ENCODE measurements around the gene KIF1A. TPM values are rescaled to one million over a fixed set of nuclear protein-coding genes. Genes with fewer than 3 reads are reported as not detected.
"Not testable (repeated sequence)": the region's sequence is repeated elsewhere in the genome, so short reads cannot be mapped to it uniquely, and the experiment has no call there.

The KIF1A gene
- total and polyA plus RNA-seq, 2 donors: 1.2 to 5.2 TPM

DNA sequence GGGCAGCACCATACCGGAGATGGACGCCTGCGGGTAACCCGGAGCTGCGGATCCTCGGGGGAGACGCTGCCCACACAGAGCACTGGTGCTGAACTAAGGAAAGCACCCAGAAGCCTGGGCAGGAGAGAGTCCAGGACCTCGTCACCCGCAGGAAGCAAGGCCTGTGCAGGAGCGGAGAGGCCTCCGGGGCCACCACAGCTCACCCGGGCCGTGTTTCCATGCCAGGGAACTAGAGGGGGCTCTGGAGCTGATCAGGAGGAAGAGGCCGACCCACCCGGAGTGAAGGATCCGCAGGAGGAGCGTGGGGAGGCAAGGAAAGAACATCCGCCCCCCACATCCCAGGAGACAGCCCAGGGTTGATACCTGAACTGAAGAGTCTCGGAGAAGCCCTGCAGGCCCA lies 141.1 kb downstream of the KIF1A start:
- H3K4me1 ChIP-seq (ENCODE audit: insufficient read depth); DNase-seq (ENCODE audit: extremely low spot score); H3K27ac ChIP-seq (ENCODE audit: low read depth); H3K36me3 ChIP-seq (ENCODE audit: insufficient read depth); H3K4me3 ChIP-seq (ENCODE audit: low read depth, low read length): not testable (repeated sequence)
- WGBS: no CpG with 5 or more reads among the region's 19 CpGs

DNA sequence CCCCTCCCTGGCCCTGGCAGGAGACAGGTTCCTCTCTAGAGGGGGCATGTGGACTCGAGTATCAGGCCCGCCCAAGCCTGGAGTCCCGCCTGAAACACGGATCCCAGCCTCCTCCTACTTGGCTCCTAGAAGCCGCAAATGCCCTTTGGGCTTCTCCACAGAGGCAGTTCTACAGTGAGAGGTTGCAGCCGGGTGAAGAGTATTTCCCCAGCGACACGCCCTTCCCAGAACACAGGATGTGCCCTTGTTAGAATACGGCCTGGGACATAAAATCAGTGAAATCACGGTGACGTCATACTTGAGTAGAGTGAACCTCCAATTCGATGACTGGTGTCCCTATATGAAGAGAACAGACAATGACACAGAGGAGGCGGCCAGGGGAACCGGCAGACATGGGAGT lies 142.0 kb downstream of the KIF1A start:
- DNase-seq (ENCODE audit: extremely low spot score); H3K4me1 ChIP-seq (ENCODE audit: insufficient read depth); H3K4me3 ChIP-seq (ENCODE audit: low read depth, low read length); H3K27ac ChIP-seq (ENCODE audit: low read depth); H3K36me3 ChIP-seq (ENCODE audit: insufficient read depth): not testable (repeated sequence)
- WGBS: 76% methylated on average over 6 of the region's 14 CpGs

DNA sequence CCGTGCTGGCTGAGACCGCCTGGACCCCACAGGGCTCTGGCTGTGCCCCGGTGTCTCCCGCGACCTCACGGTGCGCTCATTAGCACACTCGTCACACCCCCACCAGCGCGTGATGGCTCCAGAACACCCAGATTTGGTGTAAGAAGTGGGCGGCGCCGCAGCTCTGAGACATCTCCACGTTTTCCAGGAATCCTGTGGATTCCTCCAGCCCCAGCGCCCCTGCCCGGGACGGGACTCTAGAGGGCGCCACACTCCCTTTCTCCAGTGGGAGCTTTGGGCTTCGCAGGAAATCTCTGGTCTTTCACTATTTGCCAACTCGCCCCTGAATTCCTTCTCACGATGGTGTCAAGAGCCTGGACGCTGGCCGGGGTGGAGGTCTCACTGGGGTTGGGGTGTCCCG lies 144.7 kb downstream of the KIF1A start:
- no CpG with 5 or more reads among the region's 24 CpGs for WGBS
- not testable (repeated sequence) for H3K36me3 ChIP-seq (ENCODE audit: insufficient read depth); H3K4me3 ChIP-seq (ENCODE audit: low read depth, low read length); H3K27ac ChIP-seq (ENCODE audit: low read depth); H3K4me1 ChIP-seq (ENCODE audit: insufficient read depth); DNase-seq (ENCODE audit: extremely low spot score)

DNA sequence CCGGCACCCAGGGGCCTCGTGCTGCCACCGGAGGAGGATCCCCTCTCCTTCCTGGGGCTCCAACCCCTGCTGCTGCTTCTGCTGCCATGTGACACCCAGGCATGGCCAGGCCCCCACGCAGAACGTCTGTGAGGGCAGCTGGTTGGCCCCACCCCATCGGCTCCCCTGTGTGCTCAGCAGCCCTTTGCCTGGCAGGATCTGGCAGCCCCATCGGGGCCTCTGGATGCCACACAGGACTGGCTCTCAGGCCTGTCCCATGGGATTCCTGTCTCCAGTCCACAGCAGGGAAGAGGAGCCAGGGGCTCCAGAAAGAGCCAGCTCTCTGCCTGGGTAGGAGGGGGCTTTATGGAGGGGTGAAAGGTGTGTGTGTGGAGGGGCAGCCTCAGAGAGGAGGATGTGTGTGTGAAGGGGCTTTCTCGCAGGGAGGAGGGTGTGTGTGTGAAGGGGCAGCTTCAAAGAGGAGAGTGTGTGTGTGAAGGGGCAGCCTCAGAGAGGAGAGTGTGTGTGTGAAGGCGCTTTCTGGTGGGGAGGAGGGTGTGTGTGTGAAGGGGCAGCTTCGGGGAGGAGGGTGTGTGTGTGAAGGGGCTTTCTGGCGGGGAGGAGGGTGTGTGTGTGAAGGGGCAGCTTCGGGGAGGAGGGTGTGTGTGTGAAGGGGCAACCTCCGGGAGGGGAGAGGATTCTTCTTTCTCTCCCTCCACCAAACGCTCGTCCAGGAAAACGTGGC lies 145.4 kb downstream of the KIF1A start:
- H3K4me3 ChIP-seq (ENCODE audit: low read depth, low read length); H3K4me1 ChIP-seq (ENCODE audit: insufficient read depth); H3K27ac ChIP-seq (ENCODE audit: low read depth); DNase-seq (ENCODE audit: extremely low spot score); H3K36me3 ChIP-seq (ENCODE audit: insufficient read depth): not testable (repeated sequence)
- WGBS: 27% methylated on average over 12 of the region's 16 CpGs

DNA sequence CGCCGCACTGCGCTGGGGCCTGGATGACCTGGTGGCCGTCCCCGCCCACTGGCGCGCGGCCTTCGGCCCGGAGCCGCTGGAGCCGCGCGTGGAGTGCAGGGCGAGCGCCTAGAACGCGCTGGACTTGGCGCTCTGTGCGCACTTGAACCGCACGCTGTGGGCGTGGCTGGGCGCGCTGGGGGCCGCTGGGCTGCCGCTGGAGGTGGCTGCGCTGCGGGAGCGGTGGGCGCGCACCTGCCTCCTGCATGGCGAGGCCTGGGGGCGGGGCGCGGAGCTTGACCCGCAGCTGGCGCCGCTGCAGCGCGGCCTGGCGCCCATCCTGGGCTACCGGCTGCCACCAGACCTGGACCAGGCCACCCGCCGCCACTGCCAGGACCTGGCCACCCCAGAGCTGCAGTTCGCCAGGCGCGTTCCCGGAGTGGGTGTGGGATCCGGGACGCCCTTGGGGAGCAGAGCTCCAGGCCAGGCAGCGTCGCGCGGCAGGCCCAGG lies 147.3 kb downstream of the KIF1A start:
- Histone ChIP-seq H3K4me1 (ENCODE audit: insufficient read depth) (no peaks in the 10 kb centered on the region), H3K27ac (ENCODE audit: low read depth) (no peak overlapping the region), H3K36me3 (ENCODE audit: insufficient read depth) (no peaks in the 10 kb centered on the region), H3K4me3 (ENCODE audit: low read depth, low read length) (no peak overlapping the region)
- no peak for DNase-seq (ENCODE audit: extremely low spot score)
- WGBS: 4% methylated on average over 55 of the region's 55 CpGs

DNA sequence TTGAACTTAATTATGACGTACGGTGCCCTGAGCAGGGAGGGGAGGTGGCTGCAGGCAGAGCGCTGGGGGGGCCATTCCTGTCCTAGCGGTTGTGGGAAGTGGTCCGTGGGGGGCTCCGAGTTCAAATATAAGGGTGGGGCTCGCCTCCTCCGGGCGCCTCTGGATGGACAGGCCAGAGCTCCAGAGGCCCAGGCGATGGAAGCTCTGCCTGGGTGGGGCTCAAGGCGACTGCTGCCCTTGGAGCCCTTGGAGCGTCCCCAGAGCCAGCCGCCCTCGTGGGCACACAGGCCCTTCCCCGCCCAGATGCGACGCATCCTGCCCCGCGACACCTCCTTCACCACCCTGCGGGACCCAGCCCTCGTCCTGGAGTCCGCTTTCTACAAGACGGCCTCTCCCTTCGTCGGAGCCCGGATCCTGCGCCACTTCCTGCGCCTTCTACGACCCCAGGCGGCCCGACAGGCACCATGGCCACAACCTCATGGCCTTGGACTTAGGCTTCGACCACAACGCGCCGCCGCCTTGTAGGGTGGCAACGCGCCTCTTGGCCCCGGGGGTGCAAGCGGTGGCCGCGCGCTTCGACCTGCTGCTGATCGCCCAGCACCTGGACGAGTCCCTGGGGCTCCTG lies 147.8 kb downstream of the KIF1A start:
- H3K36me3 ChIP-seq (ENCODE audit: insufficient read depth): no peaks in the 10 kb centered on the region
- H3K4me1 ChIP-seq (ENCODE audit: insufficient read depth): no peaks in the 10 kb centered on the region
- no peak overlapping the region for H3K4me3 ChIP-seq (ENCODE audit: low read depth, low read length)
- 48% methylated on average over 46 of the region's 46 CpGs for WGBS
- H3K27ac ChIP-seq (ENCODE audit: low read depth): no peak overlapping the region
- DNase-seq (ENCODE audit: extremely low spot score): no peak

DNA sequence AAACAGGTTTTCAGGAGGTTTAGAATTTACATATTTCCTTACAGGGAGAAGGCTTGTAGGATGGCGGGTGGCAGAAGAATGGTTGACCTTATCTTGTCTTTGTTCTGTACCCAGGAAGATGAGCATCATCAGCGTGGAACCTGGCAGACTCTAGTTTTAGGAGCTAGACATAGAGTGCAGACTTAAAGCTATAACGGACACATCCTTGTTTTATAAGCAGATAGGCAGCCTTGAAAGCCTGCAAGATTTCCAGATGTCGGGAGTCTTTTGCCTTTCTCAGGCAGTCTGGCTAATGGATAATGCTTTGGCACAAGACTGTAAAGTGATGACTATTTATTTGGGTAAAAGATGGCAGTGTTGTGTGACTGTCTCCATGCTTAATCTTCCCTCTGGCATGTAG lies 149.1 kb downstream of the KIF1A start:
- H3K4me3 ChIP-seq (ENCODE audit: low read depth, low read length): no peak overlapping the region
- H3K36me3 ChIP-seq (ENCODE audit: insufficient read depth): no peaks in the 10 kb centered on the region
- 36% methylated on average over 4 of the region's 4 CpGs for WGBS
- no peak overlapping the region for H3K27ac ChIP-seq (ENCODE audit: low read depth)
- no peak for DNase-seq (ENCODE audit: extremely low spot score)
- H3K4me1 ChIP-seq (ENCODE audit: insufficient read depth): no peaks in the 10 kb centered on the region

DNA sequence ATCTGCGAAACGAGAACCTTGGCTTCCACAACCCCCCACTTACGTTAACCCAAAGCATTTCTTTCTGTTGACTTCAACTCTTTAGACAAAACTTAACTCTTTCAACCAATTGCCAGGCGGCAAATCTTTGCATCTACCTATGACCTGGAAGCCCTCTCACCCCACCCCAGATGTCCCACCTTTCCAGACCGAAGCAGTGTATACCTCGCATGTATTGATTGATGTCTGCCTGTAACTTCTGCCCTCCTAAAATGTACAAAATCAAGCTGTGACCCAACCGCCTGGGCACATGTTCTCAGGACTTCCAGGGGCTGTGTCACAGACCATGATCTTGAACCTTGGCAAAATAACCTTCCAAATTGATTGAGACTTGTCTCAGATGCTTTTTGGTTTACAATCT lies 149.6 kb downstream of the KIF1A start:
- Histone ChIP-seq H3K36me3 (ENCODE audit: insufficient read depth) (no peaks in the 10 kb centered on the region), H3K4me1 (ENCODE audit: insufficient read depth) (no peaks in the 10 kb centered on the region), H3K4me3 (ENCODE audit: low read depth, low read length) (no peak overlapping the region), H3K27ac (ENCODE audit: low read depth) (no peak overlapping the region)
- WGBS: 71% methylated on average over 7 of the region's 7 CpGs
- DNase-seq (ENCODE audit: extremely low spot score): no peak

DNA sequence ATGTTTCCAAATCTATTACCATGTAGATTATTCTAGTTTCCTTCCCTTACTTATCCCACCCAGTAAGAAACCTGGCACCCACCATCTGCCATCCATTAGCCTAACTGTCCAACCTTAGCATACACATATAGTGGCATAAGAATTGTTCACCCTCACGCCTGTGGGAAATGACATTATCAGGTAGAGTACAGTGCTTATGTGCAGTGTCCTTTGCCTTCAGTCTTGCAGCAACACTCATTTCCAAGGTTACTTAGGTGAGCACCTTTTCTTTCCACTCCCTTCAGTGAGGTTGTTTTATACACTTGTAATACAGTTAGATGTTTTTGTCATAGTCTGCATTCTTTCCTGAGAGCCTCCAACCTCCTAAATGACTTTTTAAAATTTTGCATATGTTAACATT lies 155.4 kb downstream of the KIF1A start:
- Histone ChIP-seq H3K36me3 (ENCODE audit: insufficient read depth) (no peaks in the 10 kb centered on the region), H3K4me1 (ENCODE audit: insufficient read depth) (no peaks in the 10 kb centered on the region), H3K27ac (ENCODE audit: low read depth) (no peak overlapping the region), H3K4me3 (ENCODE audit: low read depth, low read length) (no peak overlapping the region)
- WGBS: 85% methylated on average over 1 of the region's 1 CpG
- DNase-seq (ENCODE audit: extremely low spot score): no peak

Small RNAs within 50 kb of the gene (small RNA-seq; reads per million reads assigned to genes)
- gene AC011298.3: not detected

Other genes starting within 250 kb of the KIF1A start
- gene CAPN10, start 233.5 kb downstream of the KIF1A start, total RNA-seq: 13.6 TPM
- gene CAPN10, start 233.5 kb downstream of the KIF1A start, polyA plus RNA-seq: 23.3 TPM
- gene GPR35, start 194.7 kb downstream of the KIF1A start, total RNA-seq: 0.63 TPM
- 3.3 TPM for gene GPR35, start 194.7 kb downstream of the KIF1A start, polyA plus RNA-seq
- not detected for gene AQP12B, start 137.3 kb downstream of the KIF1A start, total RNA-seq
- gene AQP12B, start 137.3 kb downstream of the KIF1A start, polyA plus RNA-seq: not detected
- gene AQP12A, start 128.4 kb downstream of the KIF1A start, total RNA-seq: not detected
- not detected for gene AQP12A, start 128.4 kb downstream of the KIF1A start, polyA plus RNA-seq
- gene AGXT, start 48.6 kb upstream of the KIF1A start, total RNA-seq: not detected
- 0.49 TPM for gene AGXT, start 48.6 kb upstream of the KIF1A start, polyA plus RNA-seq
- 0.42 TPM for gene MAB21L4, start 75.9 kb upstream of the KIF1A start, total RNA-seq
- gene MAB21L4, start 75.9 kb upstream of the KIF1A start, polyA plus RNA-seq: 1.2 TPM
- not detected for gene CROCC2, start 86.1 kb upstream of the KIF1A start, total RNA-seq
- 0.08 TPM for gene CROCC2, start 86.1 kb upstream of the KIF1A start, polyA plus RNA-seq
- gene SNED1, start 178.4 kb upstream of the KIF1A start, total RNA-seq: 11.5 TPM
- gene SNED1, start 178.4 kb upstream of the KIF1A start, polyA plus RNA-seq: 17.1 TPM

All from urinary bladder (tissue), 4 donors.